Measurements from ENCODE around the gene MAGI1.

GRCh38 chr3:65569129-65569528, 469.6 kb downstream of the MAGI1 start:
- TF ChIP-seq CTCF (IDR thresholded peaks at IDR 0.05): no peak
- TF ChIP-seq POLR2A (IDR thresholded peaks at IDR 0.05): no peak
